D721Med (cell line): ENCODE results near the gene MOGAT3.

Experiments used
- DNase-seq: peaks from one replicate; pipeline ENCODE4 v3.0.0; 2011; ENCODE audit warnings: low spot score; ENCODE audit not compliant: insufficient read length
- FAIRE-seq: peaks from 2 replicates; lab custom pipeline; 2011; peaks lifted over from hg19 to GRCh38; lab: Jason Lieb, UNC
- CTCF ChIP-seq: IDR thresholded peaks from 2 replicates; pipeline ENCODE4 v1.5.1; 2012; ENCODE audit warnings: mild to moderate bottlenecking, control low read depth; ENCODE audit not compliant: insufficient read depth; ENCODE audit errors: missing control alignments

MOGAT3 gene

GRCh38 chr7:101166648-101166908, 34.3 kb downstream of the MOGAT3 start:
- FAIRE-seq = no peak
- no peak for DNase-seq
- no peak for TF ChIP-seq CTCF

- DNase-seq = no peak
- FAIRE-seq = no peak
- TF ChIP-seq CTCF = no peak
Measured at GRCh38 chr7:101165958-101166647, 34.7 kb downstream of the MOGAT3 start.

- DNase-seq = peak; percentile 79
- FAIRE-seq = no peak
- no peak for TF ChIP-seq CTCF
Measured at GRCh38 chr7:101165075-101165957, 35.5 kb downstream of the MOGAT3 start, which contains the start of gene VGF. VGF (minus strand) TSS chr7:101165569; CDS start chr7:101164843, 726 bp downstream.

GRCh38 chr7:101164071-101164840, 36.6 kb downstream of the MOGAT3 start:
- FAIRE-seq (no peak), DNase-seq (no peak)
- no peak for TF ChIP-seq CTCF

GRCh38 chr7:101163279-101164070, 37.4 kb downstream of the MOGAT3 start:
- TF ChIP-seq CTCF = no peak
- FAIRE-seq = no peak
- DNase-seq = no peak

- FAIRE-seq (no peak), DNase-seq (no peak)
- TF ChIP-seq CTCF = no peak
Measured at GRCh38 chr7:101162551-101163278, 38.1 kb downstream of the MOGAT3 start.
